LNCaP clone FGC (cell line): Measurements from ENCODE around the gene SOX18.

Source experiments
- DNase-seq: peaks from one replicate; pipeline ENCODE4 v3.0.0-alpha.2; 2011; ENCODE audit warnings: low read depth
- H3K4me3 ChIP-seq: 2 replicates; pipeline ENCODE4 v1.5.1; 2011; ENCODE audit warnings: mild to moderate bottlenecking, low read depth, low read length, control low read depth
- CTCF ChIP-seq: IDR thresholded peaks from 2 replicates; pipeline ENCODE4 v1.5.1; 2012; ENCODE audit warnings: mild to moderate bottlenecking; ENCODE audit not compliant: control insufficient read depth, insufficient read depth; ENCODE audit errors: extremely low read depth

Gene SOX18

GRCh38 chr20:64067005-64067632 is 17.7 kb upstream of the SOX18 start:
- no peak for TF ChIP-seq CTCF
- DNase-seq = no peak
- no peak overlapping the region for H3K4me3 ChIP-seq

- no peak for DNase-seq
- H3K4me3 ChIP-seq = no peak overlapping the region
- TF ChIP-seq CTCF = no peak
Observed at GRCh38 chr20:64065974-64066343, 16.5 kb upstream of the SOX18 start.

GRCh38 chr20:64065062-64065973 is 15.9 kb upstream of the SOX18 start:
- no peak for TF ChIP-seq CTCF
- no peak for DNase-seq
- no peak overlapping the region for H3K4me3 ChIP-seq

DNA sequence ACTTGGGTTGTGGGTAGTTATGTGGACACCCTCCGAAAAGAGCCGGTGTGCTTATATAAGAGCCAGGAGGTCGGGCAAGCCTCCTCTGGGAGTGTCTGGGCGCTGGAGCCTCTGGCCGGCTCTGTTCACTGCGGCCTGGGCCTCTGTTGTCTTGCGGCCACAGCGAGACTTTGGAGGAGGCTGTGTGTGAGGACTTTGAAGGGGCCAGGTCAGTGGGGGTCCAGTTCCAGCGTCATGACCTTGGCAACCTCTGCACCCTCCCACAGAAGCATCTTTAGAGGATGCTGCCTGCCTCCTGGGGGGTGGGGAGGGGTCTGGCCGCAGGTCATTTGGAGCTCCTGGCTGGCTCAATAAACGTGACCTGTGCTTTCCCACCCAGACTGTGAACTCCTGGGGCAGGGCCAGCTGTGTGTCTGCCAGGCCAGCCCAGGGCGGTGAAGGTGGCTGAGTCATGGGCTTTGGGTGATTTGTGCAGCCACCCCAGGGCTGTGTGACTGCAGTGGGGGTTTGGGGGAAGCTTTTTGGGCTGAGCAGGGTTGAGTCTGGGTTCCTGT is 14.8 kb upstream of the SOX18 start:
- TF ChIP-seq CTCF = no peak
- DNase-seq = no peak
- H3K4me3 ChIP-seq = peak overlapping the region; percentile 90

GRCh38 chr20:64063389-64064144 is 14.1 kb upstream of the SOX18 start:
- no peak for TF ChIP-seq CTCF
- H3K4me3 ChIP-seq = peak overlapping the region; percentile 90
- DNase-seq = no peak

DNA sequence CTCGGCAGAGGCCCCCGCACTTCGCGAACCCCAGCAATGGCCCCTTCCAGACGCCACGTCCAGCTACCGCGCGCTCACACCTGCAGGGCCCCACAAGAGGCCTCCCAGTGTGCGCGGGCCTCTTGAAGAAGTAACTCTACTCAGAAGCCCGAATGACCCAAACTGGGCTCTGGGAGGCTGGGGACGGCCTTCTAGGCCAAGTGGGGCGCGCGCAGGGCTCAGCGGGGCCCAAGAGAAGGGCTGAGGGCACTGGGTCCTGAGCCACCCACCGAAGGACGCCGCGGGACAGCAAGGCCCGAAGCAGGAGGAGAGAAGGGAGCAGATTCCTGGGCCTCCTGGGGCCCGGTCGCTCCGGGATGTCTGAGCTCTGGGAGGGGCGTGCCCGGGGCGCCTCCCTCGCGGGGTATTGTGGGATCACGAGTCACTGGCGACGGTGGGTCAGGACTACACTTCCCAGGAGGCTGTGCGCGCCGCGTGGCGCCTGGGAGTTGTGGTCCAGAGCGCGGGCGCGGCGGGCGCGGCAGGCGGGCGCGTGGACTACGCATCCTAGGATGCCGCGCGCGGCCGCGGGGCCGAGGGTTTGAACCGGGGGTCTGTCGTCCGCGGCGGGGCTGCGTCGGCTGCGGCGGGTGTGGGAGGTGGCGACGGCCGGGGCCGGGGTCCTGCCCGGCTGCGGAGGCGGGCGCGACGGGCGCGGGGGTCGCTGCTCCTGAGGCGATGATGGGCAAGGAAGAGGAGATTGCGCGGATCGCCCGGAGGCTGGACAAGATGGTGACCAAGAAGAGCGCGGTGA is 13.4 kb upstream of the SOX18 start, which contains the start of gene TCEA2:
TSS of gene TCEA2 (plus strand) at position 603 of the 793 bp plus-strand sequence. CDS start at position 718, 115 bp downstream.
- TF ChIP-seq CTCF = no peak
- DNase-seq = peak; percentile 83
- H3K4me3 ChIP-seq = peak within 1 kb of the TSS; percentile 90
